ENCODE data around the gene ATG2B. TPM values are rescaled to one million over a fixed set of nuclear protein-coding genes. Genes with fewer than 3 reads are reported as not detected.

ATG2B gene
- total RNA-seq, 6 experiments from 2014 or later: 13.9 to 24.4 (median 16.3) TPM

GRCh38 chr14:96398921-96399320 is 35.8 kb upstream of the ATG2B start:
- H3K4me1 ChIP-seq: no peaks in the 10 kb centered on the region
- ATAC-seq (no peak), DNase-seq (no peak)
- H3K27me3 ChIP-seq: no peaks in the 10 kb centered on the region
- no peak overlapping the region for H3K4me3 ChIP-seq
- H3K9me3 ChIP-seq: no peaks in the 10 kb centered on the region
- intact Hi-C loops (cut with DNase I): no loop called here
- 72% methylated on average over 4 of the region's 5 CpGs for WGBS (ENCODE audit: insufficient coverage, low coverage, low lambda C conversion rate, missing lambda C conversion rate)
- H3K36me3 ChIP-seq: no peaks in the 10 kb centered on the region
- no peak for TF ChIP-seq CTCF (IDR thresholded peaks at IDR 0.05)
- no peak for TF ChIP-seq POLR2A (IDR thresholded peaks at IDR 0.05)
- no peak overlapping the region for H3K27ac ChIP-seq

DNA sequence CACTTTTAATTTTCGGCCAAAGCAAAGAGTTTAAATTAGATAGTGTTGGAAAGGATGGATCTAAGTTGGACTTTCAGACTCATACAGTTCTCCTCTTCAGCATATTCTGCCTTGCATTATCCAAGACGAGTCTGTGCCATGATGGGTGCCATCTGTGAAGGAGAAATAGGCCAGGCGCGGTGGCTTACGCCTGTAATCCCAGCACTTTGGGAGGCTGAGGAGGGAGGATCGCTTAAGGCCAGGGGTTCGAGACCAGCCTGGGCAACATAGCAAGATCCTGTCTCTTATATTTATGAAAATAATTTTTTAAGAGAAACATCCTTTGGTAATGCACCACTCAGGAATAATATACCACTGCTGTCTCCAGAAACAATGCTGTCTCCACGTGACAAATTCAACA is 35.3 kb upstream of the ATG2B start:
- intact Hi-C loops (cut with DNase I): no loop called here
- ATAC-seq: no peak
- H3K36me3 ChIP-seq: no peaks in the 10 kb centered on the region

GRCh38 chr14:96394047-96394815 is 31.1 kb upstream of the ATG2B start:
- intact Hi-C loops (cut with DNase I): no loop called here
- no peak for ATAC-seq

More for the DNA sequence above, 35.3 kb upstream of the ATG2B start:
- Histone ChIP-seq H3K4me1 (no peaks in the 10 kb centered on the region), H3K4me3 (no peak overlapping the region), H3K9me3 (no peaks in the 10 kb centered on the region), H3K27ac (no peak overlapping the region), H3K27me3 (no peaks in the 10 kb centered on the region)
- WGBS (ENCODE audit: insufficient coverage, low coverage, low lambda C conversion rate, missing lambda C conversion rate): 83% methylated on average over 7 of the region's 8 CpGs
- no peak for DNase-seq
- TF ChIP-seq POLR2A (IDR thresholded peaks at IDR 0.05) (no peak), CTCF (IDR thresholded peaks at IDR 0.05) (no peak)

DNA sequence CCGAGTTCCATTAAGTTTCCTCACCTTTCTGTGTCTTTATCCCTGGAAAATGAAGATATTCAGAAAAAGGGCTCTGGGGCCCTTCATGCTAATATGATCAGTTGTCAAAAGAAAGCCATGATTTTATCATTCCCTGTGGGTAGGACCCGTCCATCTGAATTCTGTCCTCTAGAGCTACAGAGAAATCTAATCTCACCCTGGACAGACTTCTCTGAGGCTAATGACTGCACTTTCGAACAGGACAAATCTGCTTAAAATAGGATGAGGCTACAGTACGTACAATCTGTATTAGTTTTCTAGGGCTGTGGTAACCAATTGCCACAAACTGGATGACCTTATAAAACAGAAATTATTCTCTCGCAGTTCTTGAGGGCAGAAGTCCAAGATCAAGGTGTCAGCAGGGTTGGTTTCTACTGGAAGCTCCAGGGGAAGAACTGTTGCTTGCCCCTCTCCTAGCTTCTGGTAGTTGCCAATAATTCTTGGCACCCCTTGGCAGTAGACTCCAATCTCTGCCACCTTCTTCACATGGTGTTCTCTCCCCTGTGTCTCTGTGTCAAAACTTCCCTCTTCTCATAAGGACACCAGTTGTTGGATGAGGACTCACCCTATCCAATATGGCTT is 30.0 kb upstream of the ATG2B start:
- WGBS (ENCODE audit: insufficient coverage, low coverage, low lambda C conversion rate, missing lambda C conversion rate): 77% methylated on average over 5 of the region's 5 CpGs
- DNase-seq (no peak), ATAC-seq (no peak)
- Histone ChIP-seq H3K4me1 (peaks cover 0 to 4% (median 1%) of the 10 kb centered on the region in 4 donors), H3K27me3 (no peaks in the 10 kb centered on the region), H3K9me3 (no peaks in the 10 kb centered on the region), H3K4me3 (no peak overlapping the region), H3K27ac (no peak overlapping the region), H3K36me3 (no peaks in the 10 kb centered on the region)
- no peak for TF ChIP-seq CTCF (IDR thresholded peaks at IDR 0.05)
- no peak for TF ChIP-seq POLR2A (IDR thresholded peaks at IDR 0.05)
- intact Hi-C loops (cut with DNase I): no loop called here

More at GRCh38 chr14:96394047-96394815, 31.1 kb upstream of the ATG2B start:
- Histone ChIP-seq H3K9me3 (no peaks in the 10 kb centered on the region), H3K4me3 (no peak overlapping the region), H3K27ac (no peak overlapping the region), H3K4me1 (peaks cover 0 to 4% (median 1%) of the 10 kb centered on the region in 4 donors), H3K36me3 (no peaks in the 10 kb centered on the region), H3K27me3 (no peaks in the 10 kb centered on the region)
- no peak for DNase-seq
- 100% methylated on average over 5 of the region's 7 CpGs for WGBS (ENCODE audit: insufficient coverage, low coverage, low lambda C conversion rate, missing lambda C conversion rate)
- TF ChIP-seq POLR2A (IDR thresholded peaks at IDR 0.05) (no peak), CTCF (IDR thresholded peaks at IDR 0.05) (no peak)
